ENCODE results near the gene EXTL1. TPM values are rescaled to one million over a fixed set of nuclear protein-coding genes. Genes with fewer than 3 reads are reported as not detected.
A peak's percentile ranks its signal among the peaks of the same experiment; 100 is the strongest.

Gene EXTL1
- total and polyA plus RNA-seq, 2 of the 4 experiments (the other 2 are of a cell fraction), result 0.90 to 5.2 TPM

GRCh38 chr1:26067432-26067911, 45.9 kb downstream of the EXTL1 start, which contains the start of gene TRIM63:
Gene TRIM63, minus strand, starts transcription at chr1:26067630. Its CDS starts 136 bp downstream, at chr1:26067494.
- H3K36me3 ChIP-seq (ENCODE audit: control insufficient read depth, insufficient read depth, low read length), result no peaks in the 10 kb centered on the region
- WGBS, 2 experiments (ENCODE audit: extremely low coverage in 2 of 2, insufficient read length in 1 of 2), result no CpG with 5 or more reads among the region's 9 CpGs
- no peaks in the 10 kb centered on the region for H3K79me1 ChIP-seq (ENCODE audit: low read depth in 1 of 2, low read length in 2 of 2)
- H2AK5ac ChIP-seq (ENCODE audit: low read depth, low read length), result no peak within 1 kb of the TSS
- no peak within 1 kb of the TSS for H3K9ac ChIP-seq (ENCODE audit: low read depth, low read length)
- intact Hi-C loops (cut with micrococcal nuclease), result no loop called here
- H3K4me2 ChIP-seq (ENCODE audit: low read depth, low read length), result no peak within 1 kb of the TSS
- POLR2A ChIA-PET (ENCODE audit: unreplicated experiment), result no interaction called here
- no peak within 1 kb of the TSS for H2BK120ac ChIP-seq (ENCODE audit: low read depth, low read length)
- no peak within 1 kb of the TSS for H3K23ac ChIP-seq (ENCODE audit: low read depth, low read length)
- no peak within 1 kb of the TSS for H3K4me3 ChIP-seq (ENCODE audit: insufficient read depth, low read depth, low read length)
- H3K14ac ChIP-seq (replicated peaks; ENCODE audit: low read depth, low read length), result no peak within 1 kb of the TSS
- no peak for TF ChIP-seq RAD21 (IDR thresholded peaks at IDR 0.05; ENCODE audit: low read length)
- TF ChIP-seq FOS (IDR thresholded peaks at IDR 0.05; ENCODE audit: low read depth, low read length), result no peak
- TF ChIP-seq MXI1 (IDR thresholded peaks at IDR 0.05; ENCODE audit: borderline replicate concordance, low read depth, low read length), result no peak
- TF ChIP-seq USF2 (IDR thresholded peaks at IDR 0.05; ENCODE audit: low read depth, low read length), result no peak
- no peak for TF ChIP-seq NFE2L2 (IDR thresholded peaks at IDR 0.05; ENCODE audit: low read depth, low read length)
- no peak for TF ChIP-seq CTCF (conservative IDR thresholded peaks at IDR 0.05; ENCODE audit: low read depth, low read length)
- TF ChIP-seq MAFK (IDR thresholded peaks at IDR 0.05; ENCODE audit: low read depth, low read length), result no peak
- TF ChIP-seq RCOR1 (IDR thresholded peaks at IDR 0.05; ENCODE audit: insufficient replicate concordance, low read length), result no peak
- TF ChIP-seq POLR2A (IDR thresholded peaks at IDR 0.05; ENCODE audit: low read depth, low read length), result no peak
- TF ChIP-seq RFX5 (IDR thresholded peaks at IDR 0.05; ENCODE audit: low read depth, low read length), result no peak
- TF ChIP-seq ELK1 (IDR thresholded peaks at IDR 0.05; ENCODE audit: borderline replicate concordance, low read depth, low read length), result no peak
- TF ChIP-seq SMC3 (IDR thresholded peaks at IDR 0.05; ENCODE audit: low read depth, low read length), result no peak
- no peak for TF ChIP-seq CHD1 (IDR thresholded peaks at IDR 0.05; ENCODE audit: low read depth, low read length)
- TF ChIP-seq BHLHE40 (IDR thresholded peaks at IDR 0.05; ENCODE audit: low read depth, low read length), result no peak
- no peak for TF ChIP-seq CEBPB (IDR thresholded peaks at IDR 0.05; ENCODE audit: low read depth, low read length)
- TF ChIP-seq MAZ (IDR thresholded peaks at IDR 0.05; ENCODE audit: borderline replicate concordance, low read depth, low read length), result no peak
- H2AK9ac ChIP-seq (replicated peaks; ENCODE audit: low read depth, low read length, poor library complexity), result no peak within 1 kb of the TSS
- no peaks in the 10 kb centered on the region for H4K20me1 ChIP-seq (ENCODE audit: insufficient read depth, low read length)
- no peak for DNase-seq
- no peak within 1 kb of the TSS for H4K5ac ChIP-seq (ENCODE audit: low read depth, low read length)
- peak within 1 kb of the TSS; percentile 13 for H2AFZ ChIP-seq (replicated peaks; ENCODE audit: low read length, poor library complexity)
- CTCF ChIA-PET, result no interaction called here
- H3K18ac ChIP-seq (ENCODE audit: low read depth, low read length), result no peak within 1 kb of the TSS
- in situ Hi-C loops (cut with MboI; ENCODE audit: low sequenced_read_pairs), result no loop called here
- no peak within 1 kb of the TSS for H4K8ac ChIP-seq (ENCODE audit: low read depth in 2 of 2, low read length in 2 of 2)
- no peaks in the 10 kb centered on the region for H3K9me3 ChIP-seq (ENCODE audit: control insufficient read depth, insufficient read depth, low read length)
- H2BK15ac ChIP-seq (ENCODE audit: low read depth, low read length), result no peak within 1 kb of the TSS
- no peaks in the 10 kb centered on the region for H3K9me1 ChIP-seq (ENCODE audit: insufficient read depth, low read length)
- dilution Hi-C loops (cut with HindIII; ENCODE audit: low sequenced_read_pairs, unreplicated experiment), result no loop called here
- H4K91ac ChIP-seq (ENCODE audit: insufficient read depth, low read depth, low read length), result no peak within 1 kb of the TSS
- H3K27ac ChIP-seq (ENCODE audit: insufficient read depth, low read length), result no peak within 1 kb of the TSS
- H3K56ac ChIP-seq (ENCODE audit: extremely low read depth, insufficient read depth, low read length), result no peak within 1 kb of the TSS
- ATAC-seq (ENCODE audit: low read depth), result no peak
- peaks cover 69% of the 10 kb centered on the region for H3K27me3 ChIP-seq (ENCODE audit: control insufficient read depth, insufficient read depth, low read length)
- no peak within 1 kb of the TSS for H2BK20ac ChIP-seq (ENCODE audit: low read depth, low read length)
- H3K4ac ChIP-seq (ENCODE audit: low read depth, low read length), result no peak within 1 kb of the TSS
- H2BK5ac ChIP-seq (ENCODE audit: low read depth, low read length, poor library complexity, severe bottlenecking), result no peak within 1 kb of the TSS
- H3K4me1 ChIP-seq (ENCODE audit: control insufficient read depth, insufficient read depth, low read length), result no peaks in the 10 kb centered on the region
- BruUV-seq (replicated peaks), result no TSS peak

Data from IMR-90 (cell line).